ENCODE measurements around the gene BANF1.

Gene BANF1

DNA sequence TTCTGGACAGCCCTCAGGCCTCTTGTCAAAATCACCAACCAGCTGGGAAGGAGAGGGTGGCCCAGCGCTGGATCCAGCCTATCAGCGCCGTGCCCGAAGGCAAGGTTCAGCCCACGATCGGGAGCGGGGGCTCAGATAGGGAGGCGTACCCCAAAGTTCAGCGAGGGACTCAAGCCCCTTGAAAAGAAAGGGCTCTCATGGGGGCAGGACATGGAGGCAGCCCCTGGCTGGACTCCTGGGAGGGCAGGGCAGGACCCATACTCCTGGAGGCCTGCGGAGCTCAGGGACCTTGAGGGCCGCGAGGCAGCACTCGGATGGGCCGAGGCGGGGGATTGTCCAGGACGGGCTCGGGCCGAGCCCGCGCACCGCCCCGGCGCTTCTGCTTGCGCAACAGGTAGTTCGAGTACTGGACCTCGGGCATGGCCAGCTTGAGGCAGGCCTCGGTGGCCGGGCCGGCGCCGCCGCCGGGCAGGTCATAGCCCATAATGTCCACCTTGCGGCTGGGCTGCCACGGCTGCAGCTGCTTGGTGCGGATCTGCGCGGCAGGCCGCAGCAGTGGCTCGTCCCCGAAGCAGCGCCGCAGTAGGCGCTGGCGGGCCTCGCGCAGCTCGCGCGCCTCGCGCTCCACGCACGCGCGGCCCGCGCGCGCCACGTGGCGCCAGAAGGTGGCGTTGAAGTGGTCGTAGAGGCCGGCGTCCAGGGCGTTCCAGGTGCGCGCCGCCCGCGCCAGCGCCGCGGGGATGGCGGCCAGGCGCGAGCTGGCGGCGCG lies 40.1 kb downstream of the BANF1 start:
- DNase-seq, result no peak

DNA sequence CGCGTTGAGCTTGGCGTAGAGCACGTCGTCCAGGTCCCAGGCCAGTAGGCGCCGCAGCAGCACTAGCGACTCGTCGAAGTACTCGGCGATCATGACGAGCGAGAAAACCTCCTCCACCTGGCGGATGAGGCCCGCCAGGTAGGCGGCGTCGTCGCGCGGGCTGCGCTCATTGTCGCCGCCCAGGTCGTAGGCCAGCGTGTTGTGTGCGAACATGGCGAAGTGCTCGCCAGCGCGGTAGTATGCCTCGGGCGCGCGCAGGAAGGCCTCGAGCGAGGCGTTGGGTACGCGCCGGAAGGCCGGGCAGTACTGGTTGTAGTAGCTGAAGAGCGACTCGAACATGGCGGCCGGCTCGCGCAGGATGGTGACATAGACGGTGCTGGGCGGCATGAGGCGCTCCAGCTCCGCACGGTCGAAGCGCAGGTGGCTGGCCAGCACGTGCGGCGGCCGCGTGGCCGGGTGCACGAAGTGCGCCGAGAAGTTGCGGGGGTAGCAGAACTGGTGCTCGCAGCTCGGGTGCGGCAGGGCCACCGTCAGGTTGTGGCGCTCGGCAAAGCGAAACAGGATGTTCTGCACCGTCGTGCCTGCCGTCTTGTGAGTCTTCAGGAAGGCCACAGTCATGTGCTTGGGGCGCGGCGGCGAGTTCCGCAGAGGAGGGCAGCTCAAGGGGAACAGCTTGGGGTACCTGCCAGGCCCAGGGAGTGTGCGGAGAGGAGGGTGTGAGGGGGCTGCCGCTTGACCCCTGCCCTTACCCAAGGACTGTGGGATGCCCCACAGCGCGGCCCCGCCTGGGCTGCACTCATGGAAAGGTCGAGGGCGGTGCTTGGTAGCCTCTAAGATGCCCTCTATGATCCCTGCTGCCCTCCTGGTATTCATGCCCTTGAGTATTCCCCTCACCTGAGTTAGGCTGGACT lies 40.9 kb downstream of the BANF1 start:
- no peak for DNase-seq

DNA sequence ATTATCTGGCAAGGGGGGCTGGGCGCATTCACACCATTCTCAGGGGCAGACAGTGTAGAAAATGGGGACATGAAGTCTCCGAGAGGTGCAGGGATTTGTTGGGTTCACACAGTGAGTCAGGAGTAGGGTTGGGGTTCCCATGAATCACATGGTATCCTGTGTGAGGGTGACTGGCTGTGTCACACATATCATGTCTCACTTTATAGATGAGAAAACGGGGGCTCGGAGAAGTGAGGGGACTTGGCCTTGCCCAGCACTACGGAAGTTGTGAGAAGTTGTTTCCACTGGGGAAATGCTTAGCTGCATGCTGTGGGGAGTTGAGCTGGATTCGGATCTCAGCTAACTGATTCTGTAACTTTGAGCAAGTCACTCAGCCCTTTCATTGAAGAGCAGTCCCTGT lies 42.5 kb downstream of the BANF1 start:
- no peak for DNase-seq

DNA sequence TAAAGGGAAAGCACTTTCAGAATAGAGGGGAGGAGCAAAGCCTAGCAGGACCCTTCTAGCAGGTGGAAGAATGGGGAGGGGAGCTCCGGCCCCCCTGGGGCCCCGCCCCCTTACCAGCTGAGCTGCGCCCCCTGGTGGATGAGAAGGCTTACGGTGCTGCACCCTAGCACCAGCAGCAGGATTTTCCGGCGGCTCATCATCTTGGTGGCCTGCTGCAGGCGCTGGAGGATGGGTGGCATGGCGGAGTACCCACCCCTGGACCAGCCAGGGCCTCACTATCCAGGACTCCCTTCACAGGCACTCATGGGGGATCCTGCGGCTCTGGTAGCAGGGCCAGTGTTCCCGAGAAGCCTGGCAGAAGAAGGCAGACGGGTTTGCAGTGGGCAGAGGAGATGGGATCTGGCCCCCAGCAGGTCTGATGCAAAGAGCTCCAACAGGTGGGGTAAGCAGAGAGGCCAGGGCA lies 42.9 kb downstream of the BANF1 start:
- DNase-seq, result no peak

DNA sequence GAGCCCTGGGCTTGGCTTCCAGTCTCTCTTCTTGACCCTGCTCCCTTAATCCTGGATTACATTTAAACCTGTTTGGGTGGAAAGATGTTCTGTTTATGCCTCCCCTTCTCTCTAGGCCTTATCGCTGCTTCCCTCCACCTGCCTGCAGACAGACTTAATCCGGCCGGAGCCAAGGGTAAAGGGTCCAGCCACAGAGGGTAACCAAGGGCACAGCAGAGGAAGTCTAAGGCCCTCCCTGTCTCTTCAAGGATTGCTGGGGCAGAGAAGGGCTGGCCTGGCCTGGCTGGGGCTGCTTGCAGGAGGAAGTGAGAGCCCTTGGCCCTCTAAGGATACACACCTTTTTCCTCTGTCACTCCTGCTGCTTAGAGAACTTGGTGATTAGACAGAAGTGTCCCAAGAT lies 44.6 kb downstream of the BANF1 start:
- no peak for DNase-seq

DNA sequence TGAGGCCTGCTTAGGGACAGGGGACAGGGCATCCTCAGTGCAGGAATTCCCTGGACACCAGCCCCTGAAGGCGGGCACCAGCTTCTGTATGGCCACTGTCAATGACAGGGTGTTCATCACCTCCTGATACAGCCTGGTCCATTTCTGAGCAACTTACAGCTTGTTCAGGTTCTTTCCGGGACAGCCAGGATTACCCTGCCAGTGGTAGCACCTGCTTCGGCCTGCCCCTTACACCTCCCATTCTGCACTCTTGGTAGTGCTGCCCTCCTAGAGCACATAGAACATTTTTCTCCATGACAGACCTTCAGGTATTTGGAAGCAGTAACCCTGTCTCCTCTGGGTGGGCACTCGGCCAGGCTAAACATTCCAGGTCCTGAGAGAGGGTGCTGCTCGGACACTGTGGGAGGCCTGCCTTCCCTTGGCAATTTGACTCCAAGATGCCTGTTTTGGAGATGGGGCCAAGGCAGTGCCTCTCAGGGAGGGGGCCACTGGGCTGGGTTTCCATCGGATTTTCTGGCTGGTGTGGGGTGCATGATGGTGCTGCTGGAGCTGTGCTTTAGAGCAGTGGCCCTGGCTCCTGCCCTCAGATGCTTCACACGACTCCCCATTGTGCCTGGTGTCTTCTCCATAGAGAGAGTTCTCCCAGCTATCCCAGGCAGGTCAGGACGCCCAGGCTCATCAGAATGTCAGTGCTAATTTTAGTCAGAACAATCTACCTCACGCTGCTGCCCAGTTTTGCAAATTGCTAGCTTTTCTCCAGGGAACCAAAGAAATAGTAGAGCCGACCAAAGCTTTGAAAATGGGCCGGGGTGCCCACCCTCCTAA lies 45.5 kb downstream of the BANF1 start:
- DNase-seq, result no peak

DNA sequence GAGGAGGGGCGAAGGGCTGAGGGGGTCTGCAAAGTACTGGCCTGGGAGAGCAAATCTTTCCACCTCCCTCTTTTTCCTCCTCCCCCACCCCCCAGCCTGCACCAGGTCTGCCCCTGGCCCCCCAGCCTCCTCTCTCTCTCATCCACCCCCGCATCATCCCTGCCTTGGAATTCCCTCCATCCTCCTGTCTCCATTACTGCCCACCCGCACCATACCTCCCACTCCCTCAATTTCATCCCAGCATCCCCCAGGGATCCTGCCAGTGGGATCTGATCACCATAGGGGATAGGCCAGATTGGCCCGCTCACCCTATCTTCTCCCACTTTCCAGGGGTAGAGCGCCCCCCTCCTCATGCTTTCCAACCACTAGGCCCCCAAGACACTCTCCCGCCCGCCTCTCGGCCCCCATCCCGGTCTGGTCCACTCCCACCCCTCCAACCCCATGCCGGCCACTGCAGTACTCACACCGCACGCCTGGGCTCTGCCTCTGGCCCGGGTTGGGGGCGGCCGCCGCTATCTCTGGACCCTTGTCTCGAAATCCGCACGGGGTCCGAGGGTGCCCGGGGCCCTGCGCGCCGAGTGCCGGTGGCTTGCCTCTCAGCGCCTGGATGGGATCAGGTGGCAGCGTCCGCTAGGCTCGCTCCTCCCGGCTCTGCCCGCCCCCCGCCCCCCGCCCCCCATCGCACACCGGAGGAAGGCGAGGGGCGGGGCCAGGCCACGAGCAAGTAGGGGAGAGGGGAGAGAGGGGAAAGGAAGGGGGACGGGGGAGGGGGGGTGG lies 46.4 kb downstream of the BANF1 start, which contains the start of gene GAL3ST3:
GAL3ST3 (minus strand) TSS at position 615 of the 777 bp plus-strand sequence. CDS start 3,746 bp downstream, outside the sequence.
- no peak for DNase-seq

DNA sequence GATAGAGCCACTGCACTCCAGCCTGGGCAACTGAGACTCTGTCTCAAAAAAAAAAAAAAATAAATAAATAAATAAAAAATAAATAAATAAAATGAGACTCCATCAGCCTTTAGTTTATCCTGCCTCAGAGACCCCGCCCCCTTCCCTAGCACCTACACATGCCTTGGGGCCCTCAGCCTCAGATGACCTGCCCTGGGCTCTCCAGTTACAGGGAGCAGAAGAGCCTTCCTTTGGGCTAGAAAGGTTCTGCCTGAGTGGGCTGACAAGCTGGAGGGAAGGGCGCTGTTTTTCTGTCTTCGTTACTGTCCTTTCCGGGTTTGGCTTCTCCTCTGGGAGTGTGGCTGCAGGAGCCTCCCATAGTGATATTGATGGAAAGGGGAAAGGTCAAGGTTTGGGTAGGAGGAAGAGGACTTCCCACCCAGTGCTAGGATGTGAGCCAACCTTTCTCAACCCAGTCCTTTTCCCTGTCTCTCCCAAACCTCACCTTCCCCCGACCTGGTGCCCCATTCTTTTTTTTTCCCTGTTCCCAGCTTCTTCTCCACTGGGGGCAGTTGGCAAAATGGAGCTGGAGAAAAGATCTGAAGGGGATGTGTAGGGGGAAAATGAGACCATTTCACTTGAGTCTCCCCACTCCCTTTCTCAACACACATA lies 48.4 kb downstream of the BANF1 start:
- no peak for DNase-seq

DNA sequence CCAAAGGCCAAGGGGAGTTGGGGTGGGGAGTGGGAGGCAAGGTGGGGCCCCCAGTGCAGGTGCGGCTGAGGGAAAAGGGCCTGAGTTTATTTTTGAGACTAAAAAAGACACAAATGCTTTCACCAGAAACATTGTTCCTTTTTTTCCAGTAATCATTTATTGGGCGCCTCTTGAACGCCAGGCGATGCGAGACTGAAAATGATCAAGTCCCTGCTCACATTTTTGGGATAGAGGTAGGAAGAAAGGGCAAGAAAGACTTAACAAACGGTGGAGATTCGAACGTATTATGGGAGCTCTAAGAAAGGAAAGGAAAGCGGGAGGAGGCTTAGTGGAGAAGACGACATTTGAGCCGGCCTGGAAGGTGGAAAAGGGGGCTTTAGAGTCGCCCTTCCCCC lies 49.1 kb downstream of the BANF1 start:
- no peak for DNase-seq

DNA sequence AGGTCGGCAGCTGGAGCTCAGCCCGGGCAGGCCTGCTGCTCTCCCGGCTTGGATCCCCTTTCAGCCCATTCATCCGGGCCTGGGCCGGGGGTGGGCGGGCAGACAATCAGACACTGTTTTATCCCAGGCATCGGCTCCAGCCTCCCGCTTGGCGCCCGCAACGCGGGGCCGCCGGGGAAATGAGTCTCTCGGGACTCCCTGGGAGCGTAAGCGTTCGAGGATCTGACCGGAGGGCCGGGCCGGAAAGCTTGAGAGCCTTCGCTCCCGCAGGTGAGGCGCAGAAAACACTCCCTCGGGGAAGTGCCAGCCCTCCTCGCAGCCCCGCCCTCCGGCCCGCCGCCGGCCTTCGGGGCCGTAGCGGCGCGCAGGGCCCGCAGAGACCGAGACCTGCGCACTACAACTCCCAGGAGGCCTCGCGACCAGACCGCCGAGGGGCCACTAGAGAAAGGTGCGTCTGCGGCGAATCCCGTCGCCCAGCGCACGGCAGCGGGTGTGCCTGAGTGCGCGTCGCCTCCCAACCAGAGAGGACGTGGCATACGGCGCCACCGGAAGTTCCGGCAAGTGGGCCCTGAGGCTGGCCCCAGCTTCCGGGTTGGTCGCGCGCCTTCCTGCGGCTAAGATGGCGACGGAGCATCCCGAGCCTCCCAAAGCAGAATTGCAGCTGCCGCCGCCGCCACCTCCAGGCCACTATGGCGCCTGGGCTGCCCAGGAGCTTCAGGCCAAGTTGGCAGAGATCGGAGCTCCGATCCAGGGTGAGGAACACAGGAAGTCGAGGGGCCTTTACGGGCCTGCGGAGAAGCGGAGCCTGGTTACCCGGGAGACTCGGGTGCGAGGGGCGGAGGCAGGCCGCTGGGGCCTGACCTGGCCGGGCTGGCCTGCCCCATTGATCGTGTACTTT lies 49.7 kb downstream of the BANF1 start, which contains the start of gene SF3B2:
SF3B2 (plus strand) TSS at position 599 of the 898 bp plus-strand sequence; CDS start at position 620, 21 bp downstream.
- peak; percentile 78 for DNase-seq

DNA sequence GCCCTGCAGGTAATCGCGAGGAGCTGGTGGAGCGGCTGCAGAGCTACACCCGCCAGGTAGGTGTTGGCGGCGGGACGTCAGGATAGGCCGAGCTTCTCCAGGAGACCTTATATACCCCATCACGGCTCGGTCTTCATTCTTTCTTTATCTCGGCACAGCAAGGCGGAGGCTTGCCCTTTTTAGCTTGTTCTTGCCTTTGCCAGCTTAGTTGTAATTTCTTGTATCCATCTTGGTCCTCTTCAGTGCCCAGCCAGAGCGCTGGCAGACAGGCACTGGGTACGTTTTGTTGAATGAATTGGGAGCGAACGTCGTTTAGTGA lies 50.3 kb downstream of the BANF1 start:
- no peak for DNase-seq

Measured in GOT3 (cell line).